A172 (cell line): Measurements from ENCODE around the gene PKP3. TPM values are rescaled to one million over a fixed set of nuclear protein-coding genes. Genes with fewer than 3 reads are reported as not detected.
"Not testable (repeated sequence)": the region's sequence is repeated elsewhere in the genome, so short reads cannot be mapped to it uniquely, and the experiment has no call there.

Source experiments
- DNase-seq: peaks from one replicate; pipeline ENCODE4 v3.0.0-alpha.2; 2015; ENCODE audit warnings: low spot score
- total RNA-seq: library from RNA; depleted of rRNA; stranded (reverse); fragments of >200 nt; shearing (Covaris generic); gene quantifications from 2 replicates; pipeline ENCODE4 v1.2.3, GENCODE V29; 2014

The PKP3 gene
- total RNA-seq, 1 experiment from 2014 or later, result 44.0 TPM

DNA sequence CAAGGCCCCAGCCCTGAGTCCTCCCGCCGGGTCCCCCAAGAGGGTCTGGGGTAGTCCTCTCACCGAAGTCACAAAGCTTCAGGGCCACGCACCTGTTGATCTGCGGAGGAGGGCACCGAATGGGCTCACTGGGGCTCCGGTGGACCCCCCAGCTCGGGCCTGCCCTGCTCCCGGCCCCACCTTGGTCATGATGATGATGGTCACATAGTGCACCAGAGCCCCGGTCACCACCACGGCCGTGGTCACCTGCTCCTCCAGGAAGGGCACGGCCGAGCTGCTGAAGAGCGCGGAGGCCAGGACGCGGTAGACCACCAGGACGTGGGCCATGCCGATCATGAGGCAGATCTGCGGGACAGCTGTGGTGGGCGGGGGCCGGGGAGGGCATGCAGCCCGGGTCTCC lies 34.3 kb downstream of the PKP3 start:
- DNase-seq, result no peak

DNA sequence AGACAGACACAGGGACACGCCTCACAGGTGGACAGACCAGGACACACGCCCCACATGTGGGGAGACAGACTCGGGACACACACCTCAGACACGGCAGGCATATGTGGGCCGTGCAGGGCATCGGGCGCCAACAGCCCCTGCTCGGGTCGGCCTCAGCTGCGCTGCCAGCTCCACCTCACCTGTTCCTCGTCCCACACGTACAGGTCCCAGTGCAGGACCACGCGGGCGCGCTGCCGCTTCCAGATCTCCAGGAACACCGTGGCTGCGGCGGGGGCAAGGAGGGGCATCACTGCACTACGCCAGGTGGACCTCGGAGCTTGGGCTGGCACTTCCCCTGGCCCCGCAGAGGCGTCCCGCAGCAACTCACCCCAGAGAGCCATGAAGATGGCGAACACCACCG lies 35.4 kb downstream of the PKP3 start:
- DNase-seq, result no peak

DNA sequence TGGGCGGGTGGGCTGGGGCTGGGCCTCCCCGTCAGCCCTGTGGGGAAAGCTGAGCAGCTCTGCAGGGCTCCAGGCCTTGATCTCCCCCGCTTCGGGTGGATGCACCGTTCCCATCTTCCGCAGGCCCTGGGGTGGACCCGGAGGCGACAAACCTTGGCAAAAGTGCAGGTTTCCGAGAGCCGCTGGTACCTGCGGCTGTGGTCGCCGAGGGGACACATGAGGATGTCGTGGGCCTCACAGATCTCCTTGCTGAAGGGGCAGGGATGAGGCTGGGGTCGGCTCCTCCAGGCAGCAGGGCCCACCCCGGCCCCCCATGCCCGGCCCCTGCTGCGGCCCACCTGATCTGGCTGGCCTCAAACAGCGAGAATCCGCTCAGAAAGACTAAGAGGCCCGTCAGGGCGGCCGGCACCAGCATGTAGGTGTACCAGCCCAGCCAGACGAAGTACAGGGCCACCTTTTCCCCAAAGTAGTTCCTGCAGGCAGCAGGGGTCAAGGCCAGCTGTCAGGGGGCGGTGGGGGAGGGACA lies 36.0 kb downstream of the PKP3 start:
- no peak for DNase-seq

DNA sequence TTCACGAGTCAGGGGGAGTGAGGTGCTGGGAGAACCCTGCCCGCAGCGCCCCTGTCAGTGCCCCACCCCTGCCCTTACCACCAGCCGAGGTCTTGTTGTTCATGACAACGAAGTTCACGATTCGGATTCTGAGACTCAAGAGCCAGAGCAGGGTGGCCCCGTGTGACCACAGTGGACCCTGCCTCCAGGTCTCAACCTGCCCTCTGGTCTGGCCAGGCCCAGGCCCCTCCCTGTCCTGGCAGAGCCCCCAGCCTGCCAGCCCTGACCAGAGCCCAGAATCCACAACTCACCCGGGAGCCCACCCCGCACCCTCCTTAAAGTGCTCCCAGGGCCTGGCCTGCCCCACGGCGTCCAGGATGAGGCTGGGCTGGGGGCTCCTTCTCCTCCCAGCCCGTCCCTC lies 37.9 kb downstream of the PKP3 start:
- no peak for DNase-seq

DNA sequence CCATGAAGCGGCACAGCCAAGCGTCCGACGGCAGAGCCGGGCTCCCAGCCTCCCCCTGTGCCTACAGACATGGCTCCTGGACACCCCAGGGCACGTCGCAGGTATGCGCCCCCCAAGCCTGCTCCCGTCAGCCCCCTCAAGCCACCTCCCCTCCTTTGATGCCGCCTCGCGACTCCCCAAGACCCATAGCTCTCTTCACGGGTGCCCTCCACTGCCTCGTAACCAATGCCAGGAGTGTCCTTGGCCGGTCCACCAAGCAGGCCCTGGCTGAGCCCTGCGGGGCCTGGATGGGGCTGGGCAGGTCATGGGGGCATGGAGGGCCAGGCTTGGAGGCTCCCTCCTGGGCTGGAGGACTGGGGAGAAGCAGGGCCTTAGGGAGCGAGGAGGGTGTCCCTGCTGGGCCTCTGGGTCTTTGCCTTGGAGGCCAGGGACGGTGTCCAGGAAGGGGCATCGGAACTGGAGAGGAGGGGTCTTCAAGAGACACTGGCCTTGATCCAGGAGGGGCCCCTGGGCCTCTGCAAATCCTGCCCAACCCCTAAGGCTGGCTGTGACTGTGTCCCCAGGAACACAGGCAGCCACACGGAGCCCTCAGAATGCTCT lies 38.6 kb downstream of the PKP3 start:
- DNase-seq, result no peak

DNA sequence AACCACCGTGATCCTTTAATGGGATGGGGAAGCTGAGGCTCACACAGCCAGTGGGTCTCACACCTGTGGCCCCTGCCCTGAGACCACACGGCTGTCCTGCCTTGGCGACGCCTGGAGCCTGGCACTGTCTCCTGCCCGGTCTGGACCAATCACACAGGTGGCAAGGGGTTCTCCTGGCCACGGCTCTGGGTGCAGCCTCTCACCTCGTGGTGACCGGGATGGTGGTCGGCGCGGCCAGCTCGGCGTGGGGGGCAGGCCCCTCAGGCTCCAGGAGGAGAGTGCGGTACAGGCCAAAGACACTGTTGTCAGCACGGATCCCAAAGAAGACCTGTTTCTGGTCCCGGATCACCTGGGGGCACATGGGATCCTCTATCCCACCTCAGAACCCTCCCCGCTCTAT lies 39.1 kb downstream of the PKP3 start:
- DNase-seq, result no peak

DNA sequence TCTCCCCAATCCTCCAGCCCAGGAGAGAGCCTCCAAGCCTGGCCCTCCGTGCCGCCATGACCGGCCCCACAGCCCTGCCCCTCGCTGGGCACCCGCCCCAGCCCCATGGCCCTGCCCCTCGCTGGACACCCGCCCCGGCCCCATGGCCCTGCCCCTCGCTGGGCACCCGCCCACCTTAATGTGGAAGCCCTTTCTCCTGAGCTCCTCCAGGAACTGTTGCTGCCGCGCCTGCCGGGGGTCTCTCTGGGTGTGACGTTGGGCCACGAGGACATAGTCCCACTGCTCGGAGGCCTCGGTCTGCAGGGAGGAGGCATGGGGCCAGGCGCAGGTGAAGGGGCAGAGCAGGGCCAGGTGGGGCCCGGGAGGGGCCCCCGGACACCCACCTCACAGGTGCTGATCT lies 39.6 kb downstream of the PKP3 start:
- DNase-seq, result no peak

DNA sequence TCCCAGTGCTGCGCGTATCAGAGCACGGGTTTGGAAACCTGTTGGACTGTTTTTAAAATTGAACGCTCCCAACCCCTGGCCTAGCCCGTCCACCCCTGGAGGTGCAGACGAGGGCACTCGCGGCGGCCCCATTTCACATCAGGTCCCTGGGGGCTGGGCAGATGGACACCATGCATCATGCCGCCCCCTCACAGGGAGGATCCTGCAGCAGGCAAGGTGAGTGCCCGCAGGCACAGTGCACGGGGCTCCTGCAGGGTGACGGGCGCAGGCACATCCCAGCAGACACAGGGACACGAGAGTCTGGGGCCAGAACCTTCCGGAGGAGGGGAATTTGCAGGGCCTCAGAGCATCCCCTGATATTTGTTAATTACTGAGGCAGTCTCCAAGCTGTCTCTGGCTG lies 40.5 kb downstream of the PKP3 start:
- DNase-seq, result no peak

DNA sequence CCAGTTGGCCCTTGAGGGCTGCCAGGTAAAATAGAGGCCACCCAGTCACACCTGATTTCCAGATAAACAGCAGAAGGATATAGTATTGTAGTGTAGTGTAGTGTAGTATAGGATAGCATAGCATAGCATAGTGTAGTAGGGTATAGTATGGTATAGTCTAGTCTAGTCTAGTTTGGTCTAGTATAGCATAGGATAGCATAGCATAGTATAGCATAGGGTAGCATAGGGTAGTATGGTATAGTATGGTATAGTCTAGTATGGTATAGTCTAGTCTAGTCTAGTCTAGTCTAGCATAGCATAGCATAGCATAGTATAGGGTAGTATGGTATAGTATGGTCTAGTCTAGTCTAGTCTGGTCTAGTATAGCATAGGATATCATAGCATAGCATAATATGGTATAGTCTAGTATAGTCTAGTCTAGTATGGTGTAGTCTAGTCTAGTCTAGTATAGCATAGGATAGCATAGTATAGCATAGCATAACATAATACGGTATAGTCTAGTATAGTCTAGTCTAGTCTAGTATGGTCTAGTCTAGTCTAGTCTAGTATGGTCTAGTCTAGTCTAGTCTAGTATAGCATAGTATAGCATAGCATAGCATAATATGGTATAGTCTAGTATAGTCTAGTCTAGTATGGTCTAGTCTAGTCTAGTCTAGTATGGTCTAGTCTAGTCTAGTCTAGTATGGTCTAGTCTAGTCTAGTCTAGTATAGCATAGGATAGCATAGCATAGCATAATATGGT lies 41.2 kb downstream of the PKP3 start:
- not testable (repeated sequence) for DNase-seq

DNA sequence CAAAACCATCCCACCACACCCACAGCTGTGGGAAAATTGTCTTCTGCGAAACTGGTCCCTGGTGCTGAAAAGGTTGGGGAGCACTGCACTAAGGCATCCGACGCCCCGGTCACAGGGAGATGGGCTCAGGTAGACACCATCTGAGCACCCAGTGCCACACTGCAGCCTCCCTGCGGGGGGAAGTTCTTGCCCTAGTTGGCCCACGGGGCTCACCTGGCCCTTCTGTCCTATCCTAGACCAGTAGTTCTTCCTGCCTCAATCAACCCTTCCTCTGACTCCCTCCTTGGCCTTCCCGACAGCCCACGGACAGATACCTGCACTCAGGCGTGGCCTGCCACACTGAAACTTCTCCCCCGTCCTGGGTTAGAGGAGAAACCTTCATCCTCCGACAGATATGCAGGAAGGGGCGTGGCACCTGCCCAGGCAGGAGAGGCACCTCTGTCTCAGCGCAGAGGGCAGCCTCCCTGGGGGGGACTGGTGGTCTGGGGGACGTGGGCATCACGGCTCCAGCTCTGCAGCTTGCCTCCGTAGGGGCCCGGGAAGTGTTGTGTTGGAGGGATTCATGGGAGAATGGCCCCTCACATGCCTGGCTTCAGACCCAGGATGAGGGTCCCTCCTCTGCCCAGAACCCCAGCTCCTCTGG lies 43.3 kb downstream of the PKP3 start:
- DNase-seq, result no peak

DNA sequence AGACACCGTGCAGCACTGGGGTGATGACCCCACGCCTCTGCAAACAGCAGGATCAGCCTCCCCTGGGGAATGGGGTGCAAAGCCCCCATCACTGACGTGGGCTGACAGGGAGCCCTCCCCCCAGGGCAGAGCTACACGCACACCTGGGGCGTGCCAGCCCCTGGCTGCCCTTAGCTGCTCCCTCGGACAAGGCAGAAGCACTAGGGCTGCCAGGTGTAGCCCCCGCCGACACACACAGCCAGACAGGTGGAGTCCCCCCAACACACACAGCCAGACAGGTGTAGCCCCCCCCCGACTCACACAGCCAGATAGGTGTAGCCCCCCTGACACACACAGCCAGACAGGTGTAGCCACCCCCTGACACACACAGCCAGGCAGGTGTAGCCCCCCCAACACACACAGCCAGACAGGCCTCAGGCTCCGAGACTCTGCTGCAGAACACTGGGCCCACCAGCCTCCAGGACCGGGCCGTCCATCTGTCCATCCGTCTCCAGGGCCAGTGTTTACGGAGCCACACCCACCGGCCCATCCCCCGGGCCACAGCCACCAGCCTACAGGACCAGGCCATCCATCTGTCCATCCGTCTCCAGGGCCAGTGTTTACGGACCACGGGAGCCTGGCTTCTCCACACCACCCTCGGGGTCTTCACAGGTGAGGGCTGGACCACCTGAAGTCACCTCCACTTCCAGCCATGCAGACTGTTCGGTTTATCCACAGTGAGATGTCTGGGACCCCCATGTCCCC lies 44.3 kb downstream of the PKP3 start:
- no peak for DNase-seq

DNA sequence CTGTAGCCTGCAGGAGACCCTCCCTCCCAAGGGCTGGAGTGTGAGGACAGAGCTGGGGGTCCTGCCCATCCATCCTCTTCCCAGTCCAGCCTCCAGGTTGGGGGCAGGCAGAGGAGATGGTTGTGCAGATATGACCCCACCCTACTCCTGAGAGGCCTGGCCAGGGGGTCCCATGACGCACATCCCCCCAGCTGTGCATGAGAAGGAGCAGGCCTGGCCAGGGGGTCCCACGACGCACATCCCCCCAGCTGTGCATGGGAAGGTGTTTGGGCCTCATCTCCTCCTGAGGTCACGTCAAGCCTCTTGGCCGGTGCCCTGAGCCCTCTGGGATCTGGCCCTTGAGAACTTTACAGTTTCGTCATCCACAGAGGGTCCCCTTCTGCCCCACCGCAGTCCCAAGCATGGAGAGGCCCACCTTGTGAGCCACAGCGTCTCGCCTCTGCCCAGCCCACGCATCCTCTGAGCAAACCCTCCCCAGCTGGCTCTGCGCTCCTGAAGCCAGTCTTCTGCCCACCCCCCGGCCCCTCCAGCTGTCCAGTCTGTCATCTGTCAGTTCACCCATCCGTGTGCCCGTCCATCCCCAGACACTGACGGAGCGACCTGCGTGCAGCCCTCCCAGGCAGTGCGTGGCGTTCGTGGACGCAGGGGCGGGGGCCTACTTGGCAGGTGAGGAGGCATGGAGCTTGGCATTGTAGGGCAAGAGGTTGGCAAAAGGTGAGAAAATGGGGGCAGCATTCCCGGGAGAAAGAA lies 45.5 kb downstream of the PKP3 start:
- no peak for DNase-seq

DNA sequence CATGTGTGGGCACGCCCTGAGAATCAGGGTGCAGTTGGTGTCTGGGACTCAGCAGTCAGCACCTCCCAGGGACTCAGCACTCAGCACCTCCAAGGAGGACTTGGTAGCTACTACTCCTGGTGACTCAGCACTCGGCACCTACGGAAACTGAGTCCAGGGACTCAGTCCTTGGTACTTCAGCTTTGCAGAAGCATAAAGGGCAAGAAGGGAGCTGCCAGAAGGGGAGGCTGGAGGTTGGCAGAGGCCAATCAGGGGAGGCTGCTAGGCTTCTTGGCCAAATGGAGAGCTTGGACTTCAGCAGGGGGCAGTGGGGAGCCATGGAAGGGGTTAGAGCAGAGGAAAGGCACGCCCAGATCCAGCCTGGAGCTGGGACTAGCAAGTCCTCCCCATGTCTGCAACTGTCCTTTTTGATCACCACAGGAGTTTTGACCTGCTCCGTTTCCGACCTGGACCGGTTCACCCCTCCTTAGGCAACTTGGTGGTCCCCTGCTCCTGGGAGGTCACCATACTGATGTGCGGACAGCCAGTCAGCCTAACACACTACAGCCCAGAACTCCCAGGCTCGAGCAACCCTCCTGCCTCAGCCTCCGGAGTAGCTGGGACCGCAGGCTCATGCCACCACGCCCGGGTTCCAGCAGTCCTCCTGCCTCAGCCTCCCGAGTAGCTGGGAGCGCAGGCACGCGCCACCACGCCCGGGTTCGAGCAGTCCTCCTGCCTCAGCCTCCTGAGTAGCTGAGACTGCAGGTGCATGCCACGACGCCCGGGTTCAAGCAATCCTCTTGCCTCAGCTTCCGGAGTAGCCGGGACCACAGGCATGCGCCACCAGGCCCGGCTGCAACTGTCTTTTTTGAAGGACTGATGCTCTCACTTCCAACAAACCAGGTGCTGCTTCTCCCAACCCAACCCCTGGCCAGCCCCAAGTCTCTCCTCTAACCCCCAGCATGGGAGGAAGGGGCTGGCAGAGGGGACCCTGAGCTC lies 46.3 kb downstream of the PKP3 start:
- no peak for DNase-seq

DNA sequence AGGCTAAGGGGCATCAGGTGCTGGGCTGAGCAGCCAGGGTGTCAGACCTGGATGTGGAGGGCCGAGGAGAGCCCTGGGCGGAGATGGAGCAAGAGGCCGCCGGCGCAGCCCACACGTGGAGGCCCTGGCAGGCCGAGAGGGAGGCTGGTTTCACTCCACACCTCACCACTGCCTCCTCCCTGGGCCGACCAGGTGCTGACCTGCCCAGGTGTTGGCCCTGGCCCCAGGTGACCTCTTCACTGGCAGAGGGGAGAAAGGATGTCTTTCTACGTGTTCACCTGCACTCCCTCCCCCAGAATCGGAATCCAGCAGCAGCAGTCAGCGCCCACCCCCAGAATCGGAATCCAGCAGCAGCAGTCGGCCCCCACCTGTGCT lies 47.0 kb downstream of the PKP3 start:
- no peak for DNase-seq

DNA sequence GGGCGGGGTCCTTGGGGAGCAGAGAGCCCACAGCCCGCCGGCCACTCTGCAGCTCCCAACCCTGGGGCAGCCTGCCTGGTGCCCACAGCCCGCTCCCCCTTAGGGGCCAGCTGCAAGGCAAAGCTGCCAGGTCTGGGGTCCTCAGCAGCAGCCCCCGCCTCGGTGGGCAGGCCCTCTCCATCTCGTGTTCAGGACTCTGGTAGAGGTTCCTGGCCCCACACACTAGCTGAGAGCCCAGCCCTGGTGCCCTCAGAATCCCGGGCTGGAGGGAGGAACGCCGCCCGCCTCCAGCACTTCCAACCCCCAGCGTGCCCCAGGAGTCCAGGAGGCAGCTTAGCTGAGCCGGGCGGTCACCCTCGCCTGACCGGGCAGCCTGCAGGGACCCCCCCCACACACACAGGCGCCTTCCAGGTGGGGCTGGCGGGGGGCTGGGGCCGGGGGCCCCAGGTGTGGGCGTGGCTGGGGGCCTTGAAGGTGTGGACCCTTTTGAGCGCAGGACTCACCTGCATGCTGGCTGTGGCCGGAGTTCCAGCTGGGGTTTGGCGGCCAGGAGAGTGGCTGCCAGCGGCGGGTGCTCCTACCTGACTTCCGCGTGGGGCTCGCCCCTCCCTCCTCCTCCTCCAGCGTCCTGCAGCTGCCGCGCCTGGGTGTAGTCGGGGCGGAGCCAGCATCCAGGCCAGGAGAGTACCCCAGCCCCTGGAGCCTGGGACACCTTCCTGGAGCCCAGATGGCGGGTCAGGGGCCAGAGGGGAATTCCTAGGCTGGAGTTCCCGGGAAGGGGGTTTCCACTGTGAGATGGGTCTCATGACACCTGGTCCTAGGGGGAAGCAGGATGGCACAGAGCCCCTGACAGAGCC lies 47.6 kb downstream of the PKP3 start, which contains the start of gene ANO9:
ANO9 (minus strand) TSS at position 594 of the 857 bp plus-strand sequence; CDS start at position 509, 85 bp downstream.
- DNase-seq, result no peak

DNA sequence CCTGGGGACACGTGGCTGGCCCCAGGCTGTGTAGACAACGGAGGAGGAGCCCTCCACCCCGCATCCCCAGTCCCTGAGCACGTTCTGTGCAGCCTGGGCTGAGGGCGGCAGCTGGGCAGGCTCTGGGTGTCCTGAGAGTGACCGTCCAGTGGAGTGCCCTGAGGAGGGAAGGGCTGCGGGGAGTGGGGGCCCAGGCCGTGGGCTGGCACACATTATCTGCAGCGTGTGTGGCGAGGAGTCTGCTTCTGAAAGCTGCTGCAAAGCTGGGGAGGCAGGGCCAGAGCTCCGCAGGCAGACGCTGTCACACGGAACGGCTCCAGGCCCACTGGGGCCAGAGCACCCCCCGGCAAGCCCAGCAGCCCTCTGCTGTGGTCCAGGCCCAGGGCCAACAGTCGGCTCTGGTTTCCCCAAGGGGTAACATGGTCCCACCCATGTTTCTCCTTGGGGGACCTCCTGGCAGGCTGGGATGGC lies 48.6 kb downstream of the PKP3 start:
- no peak for DNase-seq

DNA sequence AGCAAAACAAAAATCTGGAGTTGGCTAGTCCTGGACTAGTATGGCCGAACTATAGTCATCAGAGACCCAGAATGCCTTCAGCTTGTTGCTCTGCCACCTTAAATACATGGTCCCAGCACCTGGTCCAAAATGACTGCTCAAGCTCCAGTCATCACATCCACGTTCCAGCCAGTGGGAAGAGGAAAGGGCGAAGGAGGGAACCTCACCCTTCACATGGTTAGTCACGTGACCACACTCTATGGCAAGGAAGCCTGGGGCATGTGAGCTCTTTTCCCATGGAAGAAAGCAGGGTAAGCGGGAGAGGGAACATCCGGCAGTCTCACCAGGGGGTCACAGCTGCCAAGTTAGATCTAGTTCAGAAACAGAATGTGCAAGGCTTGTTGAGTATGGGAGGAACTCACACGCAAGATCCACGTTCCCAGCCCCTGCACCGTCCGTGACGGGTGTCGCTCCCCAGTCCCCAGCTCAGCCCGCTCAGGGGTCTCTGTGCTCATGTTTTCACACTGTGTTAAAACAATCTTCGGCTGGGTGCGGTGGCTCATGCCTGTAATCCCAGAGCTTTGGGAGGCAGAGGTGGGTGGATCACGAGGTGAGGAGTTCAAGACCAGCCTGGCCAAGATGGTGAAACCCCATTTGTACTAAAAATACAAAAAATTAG lies 49.7 kb downstream of the PKP3 start:
- peak; percentile 41 for DNase-seq

DNA sequence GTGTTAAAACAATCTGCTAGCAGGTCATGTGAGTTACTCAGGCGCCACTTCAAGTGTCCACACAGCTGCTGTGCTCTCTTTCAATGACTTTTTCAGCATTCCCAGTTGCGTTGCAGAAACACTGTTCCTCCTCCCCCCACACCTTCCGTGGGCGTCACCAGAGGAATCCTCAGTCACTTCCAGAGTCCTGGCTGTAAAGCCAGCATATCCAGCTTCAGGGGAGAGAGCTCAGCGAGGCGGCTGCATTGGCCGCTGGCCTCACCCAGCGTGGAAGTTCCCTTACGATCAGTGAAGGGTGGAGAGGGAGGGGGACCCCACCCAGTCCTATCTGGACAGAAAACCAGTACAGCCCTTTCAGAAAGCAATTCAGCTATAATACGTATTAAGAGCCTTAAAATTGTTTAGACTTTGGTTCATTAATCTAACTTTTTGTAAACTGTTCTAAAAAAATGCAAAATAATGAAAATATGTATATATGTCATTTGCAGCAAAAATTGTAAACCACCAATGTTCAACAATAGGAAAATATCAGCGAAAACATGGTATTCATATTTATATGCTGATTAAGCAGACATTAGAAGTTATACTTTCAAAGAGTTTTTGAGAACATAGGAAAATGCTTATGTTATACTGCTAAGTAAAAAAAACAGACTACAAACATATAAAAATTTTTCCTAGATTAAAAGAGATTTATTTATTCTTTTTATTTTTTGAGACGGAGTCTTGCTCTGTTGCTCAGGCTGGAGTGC lies 50.6 kb downstream of the PKP3 start:
- DNase-seq, result peak; percentile 58
